ENCODE measurements around the gene VAC14. TPM values are rescaled to one million over a fixed set of nuclear protein-coding genes. Genes with fewer than 3 reads are reported as not detected.

The VAC14 gene
- polyA plus RNA-seq, 3 donors = 16.8 to 27.2 (median 27.2) TPM

DNA sequence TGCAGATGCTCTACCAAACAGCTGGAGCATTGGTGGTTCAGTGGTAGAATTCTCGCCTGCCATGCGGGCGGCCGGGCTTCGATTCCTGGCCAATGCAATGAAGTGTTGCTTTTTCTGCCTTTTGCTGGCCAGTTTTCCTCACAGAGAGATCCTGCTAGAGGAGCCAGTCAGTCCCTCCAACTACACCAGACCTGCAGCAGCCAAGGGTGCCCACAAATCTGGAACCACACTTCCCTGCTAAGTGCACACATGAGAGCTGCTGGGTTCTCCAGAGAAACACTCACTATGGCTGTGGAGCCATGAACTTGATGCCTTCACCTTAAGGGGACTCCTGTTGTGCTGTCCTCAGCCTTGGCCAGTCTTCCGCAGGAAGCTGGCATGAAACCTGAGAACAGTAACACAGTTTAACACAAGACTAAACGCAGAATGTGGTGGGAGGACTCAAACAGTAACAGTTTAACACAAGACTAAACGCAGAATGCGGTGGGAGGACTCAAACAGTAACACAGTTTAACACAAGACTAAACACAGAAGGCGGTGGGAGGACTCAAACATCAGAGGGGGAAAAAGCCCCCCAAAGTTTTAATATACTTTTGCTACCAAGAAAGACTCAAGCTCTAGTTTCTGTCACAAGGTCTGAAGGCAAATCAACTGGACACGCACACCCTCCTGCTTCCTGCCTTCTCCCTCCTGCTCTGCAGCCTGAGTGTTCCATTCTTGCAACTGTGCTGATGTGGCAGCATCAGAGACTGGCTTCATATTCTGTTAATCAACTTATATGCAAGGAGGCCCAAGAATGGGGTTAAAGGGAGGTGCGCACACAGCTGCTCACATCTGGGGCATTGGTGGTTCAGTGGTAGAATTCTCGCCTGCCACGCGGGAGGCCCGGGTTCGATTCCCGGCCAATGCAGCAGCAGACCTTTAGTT, 12.0 kb downstream of the VAC14 start:
- no peak overlapping the region for H3K27ac ChIP-seq (ENCODE audit: low read depth, low read length)
- WGBS, 3 donors = 75 to 90% (median 77%) methylated on average over 18 of the region's 18 CpGs

DNA sequence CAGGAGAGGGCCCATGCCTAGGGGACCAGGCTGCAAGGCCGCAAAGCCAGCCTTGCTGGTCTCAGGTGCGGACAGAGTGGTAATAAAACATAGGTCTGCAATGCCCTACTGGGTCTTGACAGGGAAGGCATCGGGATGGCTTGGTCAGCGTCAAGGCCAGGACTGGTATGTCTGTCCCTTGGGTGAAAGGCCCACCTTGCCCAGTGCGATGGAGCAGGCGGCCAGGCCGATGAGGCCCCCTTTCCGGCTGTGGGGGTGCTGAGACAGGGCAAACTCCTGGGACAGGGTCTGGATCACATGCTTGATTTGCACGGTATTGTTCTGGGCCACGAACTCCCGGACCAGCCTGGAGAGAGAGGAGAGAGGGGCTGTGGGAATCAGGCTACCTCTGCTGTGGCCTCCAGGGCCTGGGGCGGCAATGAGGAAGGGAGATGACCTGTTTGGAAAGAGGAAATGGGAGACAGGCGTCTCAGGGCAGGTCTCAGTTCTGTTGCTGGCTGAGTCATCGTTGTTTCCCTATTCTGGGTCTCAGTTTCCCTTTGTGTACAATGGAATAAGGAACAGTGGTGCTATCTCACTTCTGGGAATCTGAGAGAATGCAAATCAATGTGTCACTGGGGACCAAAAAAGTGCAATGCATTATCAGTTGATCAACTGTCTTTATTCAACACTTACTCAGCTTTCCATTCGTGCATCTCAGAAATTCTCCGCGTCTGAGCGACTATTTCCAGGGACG, 14.8 kb downstream of the VAC14 start:
- no peak overlapping the region for H3K27ac ChIP-seq (ENCODE audit: low read depth, low read length)
- WGBS, 3 donors = 91 to 95% (median 94%) methylated on average over 19 of the region's 19 CpGs

DNA sequence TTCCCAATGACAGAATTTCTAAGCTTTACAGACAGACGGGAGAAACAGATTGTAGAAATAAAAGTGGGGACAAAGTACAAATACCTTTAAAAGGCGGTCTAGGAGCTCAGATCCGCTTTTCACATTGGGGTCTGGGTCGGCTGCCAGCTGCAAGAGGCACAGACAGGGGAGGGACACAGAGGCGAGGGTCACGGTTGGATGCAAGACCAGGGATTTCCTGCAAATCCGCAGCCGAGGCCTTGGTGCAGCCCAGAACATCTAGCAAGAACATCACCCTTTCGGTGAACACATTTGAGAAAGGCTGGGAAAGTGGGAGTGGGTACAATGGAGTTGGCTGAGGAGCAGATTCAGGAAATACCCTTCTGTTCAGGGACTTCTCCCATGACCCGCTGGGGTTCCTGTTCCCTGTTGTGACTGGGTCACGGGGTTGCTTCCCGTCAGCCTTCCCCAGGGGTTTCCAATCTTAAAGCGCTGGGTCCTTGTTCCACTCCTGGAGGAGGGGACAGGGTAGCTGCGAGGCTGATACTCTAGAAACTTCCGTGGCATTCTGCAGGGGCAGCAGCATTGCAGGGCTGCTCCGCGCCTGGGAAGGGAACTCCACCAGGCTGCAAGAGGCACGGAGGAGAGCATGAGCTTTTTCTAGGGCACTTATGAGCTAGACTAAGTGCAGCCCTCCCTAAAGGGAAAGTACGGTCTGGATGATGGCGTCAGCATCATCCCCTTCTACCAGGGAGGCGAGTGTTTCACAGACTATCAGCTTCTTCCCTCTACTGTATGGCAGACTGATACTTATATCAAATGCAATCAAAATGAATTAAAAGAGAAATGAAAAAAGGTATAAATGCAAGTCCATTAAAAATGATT, 16.0 kb downstream of the VAC14 start:
- WGBS, 3 donors = 88 to 93% (median 89%) methylated on average over 21 of the region's 21 CpGs
- H3K27ac ChIP-seq (ENCODE audit: low read depth, low read length) = no peak overlapping the region

DNA sequence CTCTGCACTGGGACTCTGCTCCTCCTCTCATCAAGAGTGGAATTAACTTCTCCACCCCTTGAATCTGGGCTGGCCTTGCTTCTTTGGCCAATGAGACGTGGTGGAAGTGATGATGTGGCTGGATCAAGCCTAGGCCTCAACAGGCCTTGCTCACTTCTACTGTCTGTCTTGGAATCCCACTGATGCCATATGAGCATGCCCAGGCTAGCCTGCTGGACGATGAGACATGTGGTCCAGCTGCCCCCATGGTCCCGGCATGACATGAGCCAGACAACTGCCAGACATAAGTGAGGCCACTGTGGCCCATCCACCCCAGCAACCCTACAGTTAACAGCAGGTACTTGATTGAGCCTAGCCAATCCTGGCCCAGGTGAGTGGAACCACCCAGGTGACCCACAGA, 18.7 kb downstream of the VAC14 start:
- H3K27ac ChIP-seq (ENCODE audit: low read depth, low read length) = no peak overlapping the region
- WGBS, 3 donors = 91 to 94% (median 93%) methylated on average over 3 of the region's 3 CpGs

DNA sequence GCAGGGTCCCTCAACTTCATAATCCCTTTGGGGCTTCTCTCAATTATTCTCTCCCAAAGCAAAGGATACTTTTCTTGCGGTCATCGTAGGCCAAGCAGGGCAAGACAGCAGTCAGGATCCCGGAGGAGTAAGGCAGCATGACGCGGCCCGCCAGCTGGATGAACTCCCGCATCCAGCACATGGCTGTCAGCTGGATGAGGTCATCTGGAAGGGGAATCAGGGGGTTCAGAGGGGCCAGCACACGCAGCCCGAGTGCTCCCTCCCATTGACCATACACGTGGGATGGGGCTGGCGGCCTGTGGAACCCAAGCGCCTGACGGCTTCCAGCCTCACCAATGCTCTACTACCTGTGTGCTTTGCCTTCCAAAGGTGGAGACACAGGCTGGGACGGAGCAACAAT, 19.2 kb downstream of the VAC14 start:
- 83 to 94% (median 84%) methylated on average over 14 of the region's 14 CpGs for WGBS, 3 donors
- no peak overlapping the region for H3K27ac ChIP-seq (ENCODE audit: low read depth, low read length)

DNA sequence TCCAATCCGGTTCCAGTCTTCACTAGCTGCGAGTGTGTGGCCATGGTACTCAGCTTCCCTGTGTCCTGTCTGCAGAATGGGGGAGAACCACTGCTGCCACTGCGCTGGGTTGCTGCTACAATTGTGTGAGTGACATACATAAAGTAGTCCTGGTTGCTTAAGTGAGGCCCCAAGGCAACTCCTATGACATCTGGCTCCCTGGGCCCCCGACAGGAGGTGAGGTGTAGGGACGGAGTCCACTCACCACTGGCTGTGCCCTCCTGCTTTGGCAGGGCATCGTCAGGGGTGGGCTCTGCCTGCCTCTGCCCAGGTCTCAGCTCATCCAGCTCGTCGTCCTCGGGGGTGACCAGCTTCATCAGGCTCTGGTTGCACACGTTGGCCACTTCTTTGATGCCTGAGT, 20.4 kb downstream of the VAC14 start:
- no peak overlapping the region for H3K27ac ChIP-seq (ENCODE audit: low read depth, low read length)
- 96% methylated on average over 10 of the region's 10 CpGs for WGBS, 3 donors

DNA sequence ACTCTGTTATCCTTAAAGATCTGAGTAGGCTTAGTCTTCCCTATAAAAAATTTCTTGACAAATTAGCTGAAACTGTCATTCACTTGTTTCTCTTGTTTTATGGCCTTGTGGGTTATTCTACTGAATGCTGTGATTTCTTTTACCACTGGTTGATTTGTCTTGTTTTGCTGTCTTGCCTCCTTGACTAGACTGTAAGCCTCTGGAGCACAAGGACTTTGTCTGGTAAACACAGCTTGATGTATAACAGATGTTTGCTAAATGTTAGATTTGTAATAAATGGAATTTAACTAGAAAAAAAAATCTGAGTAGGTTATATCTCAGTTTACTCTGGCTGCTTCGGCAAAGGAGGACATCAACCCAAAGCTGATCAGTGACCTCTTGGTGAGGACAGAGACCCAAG, 21.6 kb downstream of the VAC14 start:
- 74 to 91% (median 83%) methylated on average over 1 of the region's 1 CpG for WGBS, 3 donors

DNA sequence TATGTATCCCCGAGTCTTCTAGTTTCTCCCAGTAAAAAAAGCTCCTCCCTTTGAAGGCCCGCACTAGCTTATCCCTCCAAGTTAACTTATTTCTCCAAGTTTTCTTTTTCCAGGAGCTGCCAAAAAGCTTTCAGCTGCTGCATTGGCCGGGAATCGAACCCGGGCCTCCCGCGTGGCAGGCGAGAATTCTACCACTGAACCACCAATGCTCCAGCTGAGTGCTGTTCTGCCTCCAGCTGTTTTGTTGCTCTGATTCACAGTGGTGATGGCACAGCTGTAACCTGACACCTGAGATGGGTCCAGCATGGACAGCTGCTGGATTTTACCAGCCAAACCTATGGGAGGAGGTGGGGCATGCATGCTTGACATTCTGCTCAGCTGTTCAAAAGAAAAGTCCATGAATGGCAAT, 22.1 kb downstream of the VAC14 start:
- 43 to 62% (median 52%) methylated on average over 8 of the region's 8 CpGs for WGBS, 3 donors
- no peak overlapping the region for H3K27ac ChIP-seq (ENCODE audit: low read depth, low read length)

More for the DNA sequence above, 21.6 kb downstream of the VAC14 start:
- no peak overlapping the region for H3K27ac ChIP-seq (ENCODE audit: low read depth, low read length)

DNA sequence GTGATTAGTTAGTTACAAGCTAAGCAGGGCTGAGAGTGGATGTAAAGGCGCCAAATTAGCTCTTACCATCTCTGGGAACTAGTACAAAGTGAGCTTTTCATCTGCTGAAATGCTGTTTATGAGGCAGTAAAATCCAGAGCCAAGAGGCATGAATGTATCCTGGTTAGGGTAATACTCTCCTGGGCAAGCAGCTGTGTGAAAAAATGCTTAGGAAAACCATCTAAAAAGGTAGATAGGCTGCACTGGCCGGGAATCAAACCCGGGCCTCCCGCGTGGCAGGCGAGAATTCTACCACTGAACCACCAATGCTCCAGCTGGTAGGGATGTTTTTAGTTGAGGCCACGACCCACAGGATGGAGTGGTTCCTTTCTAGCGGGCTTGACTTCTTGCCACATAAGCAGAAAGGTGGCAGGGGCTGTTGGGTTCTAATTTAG, 23.0 kb downstream of the VAC14 start:
- no peak overlapping the region for H3K27ac ChIP-seq (ENCODE audit: low read depth, low read length)
- 85 to 95% (median 87%) methylated on average over 8 of the region's 8 CpGs for WGBS, 3 donors

DNA sequence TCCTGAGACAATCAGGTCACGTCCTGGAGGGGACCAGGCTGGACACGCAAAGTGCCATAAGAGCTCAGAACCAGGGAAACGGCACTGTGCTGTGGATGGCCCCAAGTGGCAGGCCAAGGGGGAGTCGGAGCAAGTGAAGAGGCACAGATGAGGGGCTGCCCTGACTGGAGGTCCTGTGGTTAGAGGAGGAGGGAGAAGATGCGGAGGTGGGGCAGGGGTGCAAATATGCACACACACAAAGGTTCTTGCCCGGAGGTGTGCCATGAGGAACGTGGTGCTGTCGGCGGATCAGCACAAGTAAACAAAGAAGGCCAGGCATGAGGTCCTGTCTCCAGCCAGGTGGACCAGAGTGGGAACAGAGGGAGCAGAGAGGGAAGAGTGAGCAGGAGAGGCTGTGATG, 23.5 kb downstream of the VAC14 start:
- no peak overlapping the region for H3K27ac ChIP-seq (ENCODE audit: low read depth, low read length)
- WGBS, 3 donors = 88 to 97% (median 96%) methylated on average over 9 of the region's 9 CpGs

DNA sequence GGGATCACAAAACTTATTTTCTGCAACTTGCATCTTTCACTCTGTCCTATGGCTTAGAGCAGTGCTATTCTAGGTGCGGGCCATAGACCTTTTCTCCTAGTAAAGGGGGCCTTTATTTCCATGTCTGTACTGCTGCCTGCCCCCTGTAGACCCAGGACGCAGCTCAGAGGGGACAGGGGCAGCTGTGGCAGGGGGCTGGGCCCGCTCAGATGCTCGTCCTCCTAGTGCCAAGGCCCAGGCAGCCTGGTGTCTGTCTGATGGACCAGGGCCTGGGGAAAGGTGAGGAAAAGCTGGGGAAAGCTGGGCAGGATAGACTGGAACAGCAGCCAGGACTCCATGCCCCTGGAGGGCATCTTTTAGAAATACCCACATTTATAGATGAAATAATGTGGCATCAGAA, 25.6 kb downstream of the VAC14 start:
- no peak overlapping the region for H3K27ac ChIP-seq (ENCODE audit: low read depth, low read length)
- WGBS, 3 donors = 87 to 99% (median 97%) methylated on average over 4 of the region's 4 CpGs

DNA sequence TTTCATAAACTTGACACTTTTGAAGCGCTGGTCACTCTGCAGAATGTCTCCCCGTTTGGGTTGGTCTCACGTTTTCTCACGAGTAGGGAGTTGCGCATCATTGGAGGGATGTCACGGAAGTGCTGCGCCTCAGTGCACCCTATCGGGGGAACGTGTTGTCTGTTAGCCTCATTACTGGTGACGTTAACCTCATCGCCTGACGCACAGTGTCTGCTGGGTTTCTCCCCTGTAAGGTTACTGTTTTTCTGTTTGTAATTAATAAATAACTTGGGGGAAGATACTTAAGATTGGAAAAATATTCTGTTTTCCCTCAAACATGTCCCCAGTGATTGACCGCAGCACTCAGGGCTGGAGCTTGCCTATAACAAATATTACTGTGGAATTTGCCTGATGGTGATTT, 26.7 kb downstream of the VAC14 start:
- H3K27ac ChIP-seq (ENCODE audit: low read depth, low read length) = no peak overlapping the region
- 87 to 96% (median 95%) methylated on average over 13 of the region's 13 CpGs for WGBS, 3 donors

DNA sequence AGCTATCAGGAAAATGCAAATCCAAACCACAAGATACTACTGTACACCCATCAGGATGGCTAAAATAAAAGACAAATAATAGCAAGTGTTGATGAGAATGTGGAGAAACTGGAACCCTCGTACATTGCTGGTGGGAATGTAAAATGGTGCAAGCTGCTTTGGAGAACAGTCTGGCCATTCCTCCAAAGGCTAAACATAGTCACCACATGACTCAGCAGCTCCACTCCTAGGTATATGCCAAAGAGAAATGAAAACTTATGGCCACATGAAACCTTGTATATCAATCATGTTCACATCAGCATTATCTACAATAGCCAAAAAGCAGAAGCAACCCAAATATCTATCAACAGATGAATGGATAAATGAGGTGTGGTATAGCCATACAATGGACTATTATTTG, 28.5 kb downstream of the VAC14 start:
- H3K27ac ChIP-seq (ENCODE audit: low read depth, low read length) = no peak overlapping the region
- 93 to 95% (median 94%) methylated on average over 1 of the region's 1 CpG for WGBS, 3 donors

DNA sequence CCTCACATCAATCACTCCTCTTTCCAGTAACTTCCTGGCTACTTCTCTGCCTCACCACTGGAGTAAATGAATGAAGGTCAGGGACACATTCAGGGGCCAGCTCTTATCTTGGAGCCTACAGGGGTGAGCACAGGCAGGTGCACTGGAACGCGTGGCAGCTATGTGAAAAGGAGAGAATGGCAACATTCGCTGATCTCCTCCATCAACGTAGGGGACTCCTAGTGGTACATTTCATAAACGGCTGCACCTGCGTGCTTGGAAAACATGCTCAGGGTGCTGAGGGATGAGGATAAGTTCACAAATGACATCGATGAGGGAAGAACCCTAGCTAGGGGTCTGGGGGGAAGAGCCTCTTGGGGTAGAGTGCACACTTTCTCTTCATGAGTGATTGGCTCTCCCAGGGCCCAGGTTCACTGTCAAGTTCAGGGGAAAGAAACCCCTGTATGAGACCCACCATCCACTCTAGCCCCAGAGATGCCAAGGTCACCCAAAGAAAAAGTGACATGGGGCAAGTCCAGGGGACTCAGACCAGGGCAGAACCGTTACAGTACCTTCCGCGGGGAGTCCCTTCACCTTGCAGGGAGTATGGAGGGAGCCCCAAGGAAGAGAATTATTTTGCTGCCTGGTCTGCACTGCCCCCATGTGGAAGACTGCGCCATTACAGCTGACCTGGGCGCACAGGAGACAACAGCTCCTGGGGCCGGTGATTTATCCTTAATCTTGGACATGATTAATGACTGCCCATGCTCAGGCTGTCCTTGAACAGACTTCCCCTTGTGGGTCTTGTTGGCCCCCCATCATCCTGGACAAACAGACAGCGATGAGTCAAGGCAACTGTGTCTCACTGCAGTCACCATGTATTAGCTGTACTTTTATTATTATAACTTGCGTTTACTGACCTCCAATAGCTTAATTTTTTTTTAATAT, 30.1 kb downstream of the VAC14 start:
- WGBS, 3 donors = 45 to 46% (median 45%) methylated on average over 15 of the region's 15 CpGs
- H3K27ac ChIP-seq (ENCODE audit: low read depth, low read length) = no peak overlapping the region

DNA sequence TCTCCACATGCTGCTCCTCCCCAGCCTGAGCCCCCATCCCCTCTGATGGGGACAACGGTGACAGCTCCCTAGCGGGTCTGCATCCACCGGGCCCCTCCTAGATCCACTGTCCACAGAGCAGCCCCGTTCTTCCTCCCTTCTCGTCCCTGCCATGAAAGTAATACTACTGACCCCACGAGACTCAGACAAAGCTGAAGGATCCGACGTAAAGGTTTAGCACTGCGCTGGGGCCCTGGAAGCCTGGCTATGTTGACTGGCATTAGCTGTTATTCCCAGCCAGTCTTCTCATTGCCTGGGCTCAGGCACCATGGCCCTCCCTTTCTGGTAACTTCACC, 30.7 kb downstream of the VAC14 start:
- WGBS, 3 donors = 95 to 96% (median 96%) methylated on average over 9 of the region's 9 CpGs
- no peak overlapping the region for H3K27ac ChIP-seq (ENCODE audit: low read depth, low read length)

DNA sequence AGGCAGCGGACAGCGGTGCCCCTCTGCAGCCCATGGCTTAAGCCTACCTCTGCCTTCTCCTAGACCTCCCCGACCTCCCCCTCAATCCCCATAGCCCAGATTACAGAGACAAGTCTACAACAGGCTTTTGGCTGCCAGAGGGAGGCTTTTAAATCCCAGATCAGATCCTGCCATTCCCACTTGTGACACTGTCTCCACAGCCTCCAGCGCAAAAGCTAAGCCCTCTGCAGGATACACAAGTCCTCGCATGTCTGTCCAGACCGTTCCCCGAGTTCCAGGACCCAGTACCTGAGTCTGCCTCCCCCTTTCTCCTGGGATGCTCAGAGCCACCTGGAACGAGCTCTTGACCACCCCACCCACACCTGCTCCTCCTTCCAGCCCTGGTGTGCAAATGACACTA, 31.2 kb downstream of the VAC14 start:
- WGBS, 3 donors = 95 to 98% (median 96%) methylated on average over 8 of the region's 8 CpGs

DNA sequence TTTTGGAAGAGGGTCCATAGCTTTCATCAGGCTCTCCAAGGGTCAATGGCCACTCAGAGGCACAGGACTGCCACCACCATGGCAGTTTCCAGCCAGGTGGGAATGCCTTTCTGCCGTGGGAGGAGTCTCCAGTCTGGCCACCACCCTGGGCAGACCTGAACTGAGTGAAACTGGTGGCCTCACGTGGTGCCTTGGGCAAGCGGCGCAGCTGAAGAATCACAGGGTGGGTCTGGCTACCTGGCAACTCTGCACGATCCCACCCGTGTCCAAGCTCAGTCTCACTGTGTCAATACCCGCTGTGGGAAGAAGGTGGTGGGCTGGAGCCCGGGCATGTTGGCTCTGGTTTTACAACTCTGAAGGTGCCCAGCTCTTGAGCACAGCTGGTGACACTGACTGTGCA, 31.8 kb downstream of the VAC14 start:
- no peak overlapping the region for H3K27ac ChIP-seq (ENCODE audit: low read depth, low read length)

More for the DNA sequence above, 31.2 kb downstream of the VAC14 start:
- no peak overlapping the region for H3K27ac ChIP-seq (ENCODE audit: low read depth, low read length)

DNA sequence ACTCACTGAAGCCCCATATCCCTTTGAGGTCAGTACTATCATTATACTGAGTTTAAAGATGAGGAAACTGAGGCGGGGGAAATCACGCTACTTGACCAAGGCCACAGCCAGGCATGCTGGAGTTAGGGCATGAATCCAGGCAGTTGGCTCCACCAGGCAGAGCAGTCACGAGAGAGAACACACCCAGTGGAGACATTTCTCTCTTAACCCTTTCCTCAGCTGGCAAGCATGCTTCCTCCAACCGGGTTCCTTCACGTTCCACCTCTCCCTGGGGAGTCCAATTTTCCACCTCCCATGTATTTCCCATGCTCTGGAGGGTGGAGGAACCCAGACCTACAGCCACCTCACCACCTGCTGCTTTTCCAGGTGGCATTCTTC, 32.8 kb downstream of the VAC14 start:
- no peak overlapping the region for H3K27ac ChIP-seq (ENCODE audit: low read depth, low read length)
- WGBS, 3 donors = 68 to 72% (median 69%) methylated on average over 5 of the region's 5 CpGs

More for the DNA sequence above, 31.8 kb downstream of the VAC14 start:
- 91 to 95% (median 95%) methylated on average over 8 of the region's 8 CpGs for WGBS, 3 donors

Measured in adipose tissue (tissue), 3 donors.